ENCODE measurements around the gene PLXNA4.

Gene PLXNA4

GRCh38 chr7:132347858-132348257, 228.4 kb downstream of the PLXNA4 start:
- TF ChIP-seq GATA2 (IDR thresholded peaks at IDR 0.05; ENCODE audit: low read depth, low read length) (no peak), GATA3 (IDR thresholded peaks at IDR 0.05; ENCODE audit: low read depth, low read length) (no peak)

GRCh38 chr7:132347123-132347522, 229.1 kb downstream of the PLXNA4 start:
- no peak for TF ChIP-seq GATA2 (IDR thresholded peaks at IDR 0.05; ENCODE audit: low read depth, low read length)
- TF ChIP-seq GATA3 (IDR thresholded peaks at IDR 0.05; ENCODE audit: low read depth, low read length) = no peak

GRCh38 chr7:132345543-132346129, 230.6 kb downstream of the PLXNA4 start:
- no peak for TF ChIP-seq GATA3 (IDR thresholded peaks at IDR 0.05; ENCODE audit: low read depth, low read length)
- no peak for TF ChIP-seq GATA2 (IDR thresholded peaks at IDR 0.05; ENCODE audit: low read depth, low read length)

- TF ChIP-seq GATA2 (IDR thresholded peaks at IDR 0.05; ENCODE audit: low read depth, low read length) = no peak
- TF ChIP-seq GATA3 (IDR thresholded peaks at IDR 0.05; ENCODE audit: low read depth, low read length) = no peak
These were observed 231.2 kb downstream of the PLXNA4 start for GRCh38 chr7:132345030-132345429.

GRCh38 chr7:132343199-132343598, 233.1 kb downstream of the PLXNA4 start:
- TF ChIP-seq GATA2 (IDR thresholded peaks at IDR 0.05; ENCODE audit: low read depth, low read length) (no peak), GATA3 (IDR thresholded peaks at IDR 0.05; ENCODE audit: low read depth, low read length) (no peak)

- TF ChIP-seq GATA2 (IDR thresholded peaks at IDR 0.05; ENCODE audit: low read depth, low read length) = no peak
- TF ChIP-seq GATA3 (IDR thresholded peaks at IDR 0.05; ENCODE audit: low read depth, low read length) = no peak
These were observed 238.7 kb downstream of the PLXNA4 start for GRCh38 chr7:132337450-132338080.

- TF ChIP-seq GATA3 (IDR thresholded peaks at IDR 0.05; ENCODE audit: low read depth, low read length) (no peak), GATA2 (IDR thresholded peaks at IDR 0.05; ENCODE audit: low read depth, low read length) (no peak)
These were observed 239.5 kb downstream of the PLXNA4 start for GRCh38 chr7:132336797-132337196.

GRCh38 chr7:132333301-132333700, 243.0 kb downstream of the PLXNA4 start:
- TF ChIP-seq GATA3 (IDR thresholded peaks at IDR 0.05; ENCODE audit: low read depth, low read length) = no peak
- no peak for TF ChIP-seq GATA2 (IDR thresholded peaks at IDR 0.05; ENCODE audit: low read depth, low read length)

- TF ChIP-seq GATA3 (IDR thresholded peaks at IDR 0.05; ENCODE audit: low read depth, low read length) (no peak), GATA2 (IDR thresholded peaks at IDR 0.05; ENCODE audit: low read depth, low read length) (no peak)
These were observed 247.5 kb downstream of the PLXNA4 start for GRCh38 chr7:132328760-132329159.

GRCh38 chr7:132328047-132328620, 248.1 kb downstream of the PLXNA4 start:
- TF ChIP-seq GATA2 (IDR thresholded peaks at IDR 0.05; ENCODE audit: low read depth, low read length) (no peak), GATA3 (IDR thresholded peaks at IDR 0.05; ENCODE audit: low read depth, low read length) (no peak)

- TF ChIP-seq GATA3 (IDR thresholded peaks at IDR 0.05; ENCODE audit: low read depth, low read length) = no peak
- no peak for TF ChIP-seq GATA2 (IDR thresholded peaks at IDR 0.05; ENCODE audit: low read depth, low read length)
These were observed 249.2 kb downstream of the PLXNA4 start for GRCh38 chr7:132326878-132327589.

- no peak for TF ChIP-seq GATA2 (IDR thresholded peaks at IDR 0.05; ENCODE audit: low read depth, low read length)
- no peak for TF ChIP-seq GATA3 (IDR thresholded peaks at IDR 0.05; ENCODE audit: low read depth, low read length)
These were observed 253.3 kb downstream of the PLXNA4 start for GRCh38 chr7:132322970-132323369.

- TF ChIP-seq GATA2 (IDR thresholded peaks at IDR 0.05; ENCODE audit: low read depth, low read length) = no peak
- TF ChIP-seq GATA3 (IDR thresholded peaks at IDR 0.05; ENCODE audit: low read depth, low read length) = no peak
These were observed 254.9 kb downstream of the PLXNA4 start for GRCh38 chr7:132321387-132321786.

- no peak for TF ChIP-seq GATA2 (IDR thresholded peaks at IDR 0.05; ENCODE audit: low read depth, low read length)
- no peak for TF ChIP-seq GATA3 (IDR thresholded peaks at IDR 0.05; ENCODE audit: low read depth, low read length)
These were observed 256.8 kb downstream of the PLXNA4 start for GRCh38 chr7:132319481-132319880.

Data from SH-SY5Y (cell line).